PC-3 (cell line): ENCODE measurements around the gene E2F2. TPM values are rescaled to one million over a fixed set of nuclear protein-coding genes. Genes with fewer than 3 reads are reported as not detected.

Experiments
- ATAC-seq: fragments of 200-7000 bp; cut with Tn5 transposase; 2 replicates; pipeline ENCODE4 v1.9.1; 2020; ENCODE audit warnings: mild to moderate bottlenecking, moderate library complexity
- BruUV-seq: library from RNA; stranded (reverse); fragments of 400-500 nt; replicated peaks from 2 replicates; lab custom pipeline; 2021; lab: Mats Ljungman, UMichigan
- CTCF ChIA-PET: fragments of 300-600 bp; sonication (Branson Sonifier 250); formaldehyde crosslinking; loops from one replicate; lab custom pipeline; 2022; ENCODE audit warnings: antibody characterized with exemption; lab: Charles Lee
- POLR2A ChIA-PET: fragments of 300-600 bp; sonication (Branson Sonifier 250); formaldehyde crosslinking; loops from one replicate; lab custom pipeline; 2022; ENCODE audit warnings: antibody characterized with exemption; ENCODE audit not compliant: unreplicated experiment; lab: Charles Lee
- DNase-seq: peaks from one replicate; pipeline ENCODE4 v3.0.0-alpha.2; 2015
- H2AFZ ChIP-seq: fragments of 300-600 bp; sonication (generic); 2 replicates; pipeline ENCODE4 v1.6.0; 2016; ENCODE audit warnings: antibody characterized with exemption, low read length
- H3F3A ChIP-seq: fragments of 300-600 bp; sonication (generic); one replicate; pipeline ENCODE4 v1.6.0; 2017; ENCODE audit warnings: antibody characterized with exemption, low read length, control low read depth, mild to moderate bottlenecking; ENCODE audit not compliant: unreplicated experiment
- H3K27ac ChIP-seq: fragments of 300-600 bp; sonication (generic); 2 replicates; pipeline ENCODE4 v1.5.1; 2016; ENCODE audit warnings: mild to moderate bottlenecking, low read length
- H3K27me3 ChIP-seq: fragments of 300-600 bp; sonication (generic); 2 replicates; pipeline ENCODE4 v1.6.1; 2016; ENCODE audit warnings: low read length, mixed read lengths
- H3K36me3 ChIP-seq: fragments of 300-600 bp; sonication (generic); 2 replicates; pipeline ENCODE4 v1.6.1; 2016; ENCODE audit warnings: low read depth, mixed run types, low read length, mixed read lengths
- H3K4me1 ChIP-seq: fragments of 300-600 bp; sonication (generic); 2 replicates; pipeline ENCODE4 v1.5.1; 2016; ENCODE audit warnings: low read length; ENCODE audit not compliant: insufficient read depth
- H3K4me2 ChIP-seq: fragments of 300-600 bp; sonication (generic); 2 replicates; pipeline ENCODE4 v1.6.0; 2016; ENCODE audit warnings: low read length
- H3K4me3 ChIP-seq: fragments of 300-600 bp; sonication (generic); 2 replicates; pipeline ENCODE4 v1.5.1; 2016; ENCODE audit warnings: mild to moderate bottlenecking, low read length, mixed read lengths
- H3K79me2 ChIP-seq: fragments of 300-600 bp; sonication (generic); 2 replicates; pipeline ENCODE4 v1.6.1; 2017; ENCODE audit warnings: low read length, mixed read lengths
- H3K9ac ChIP-seq: fragments of 300-600 bp; sonication (generic); 2 replicates; pipeline ENCODE4 v1.6.0; 2016; ENCODE audit warnings: mild to moderate bottlenecking, low read length
- H3K9me2 ChIP-seq: fragments of 300-600 bp; sonication (generic); replicated peaks from 2 replicates; pipeline ENCODE4 v1.6.1; 2016; ENCODE audit warnings: mixed run types, low read length, mixed read lengths
- H3K9me3 ChIP-seq: fragments of 300-600 bp; sonication (generic); 2 replicates; pipeline ENCODE4 v1.6.1; 2016; ENCODE audit warnings: low read length, mixed read lengths
- H4K20me1 ChIP-seq: fragments of 300-600 bp; sonication (generic); 2 replicates; pipeline ENCODE4 v1.6.1; 2016; ENCODE audit warnings: low read length, mixed read lengths
- CTCF ChIP-seq: fragments of 300-600 bp; sonication (generic); conservative IDR thresholded peaks from 2 replicates; pipeline ENCODE4 v1.5.1; 2017; ENCODE audit warnings: antibody characterized with exemption, low read depth, mild to moderate bottlenecking, low read length
- EZH2 ChIP-seq: fragments of 300-600 bp; sonication (generic); IDR thresholded peaks from one replicate; pipeline ENCODE4 v1.6.1; 2017; ENCODE audit warnings: antibody characterized with exemption, mild to moderate bottlenecking, low read length; ENCODE audit not compliant: unreplicated experiment
- EZH2phosphoT487 ChIP-seq: fragments of 300-600 bp; sonication (generic); IDR thresholded peaks from 2 replicates; pipeline ENCODE4 v1.6.1; 2018; ENCODE audit warnings: mild to moderate bottlenecking, antibody characterized with exemption, low read length, borderline replicate concordance
- intact Hi-C: fragments of 100-400 bp; cut with micrococcal nuclease; formaldehyde crosslinking; loops from 2 replicates; pipeline ENCODE4 v1.9.0; 2023
- total RNA-seq: library from RNA; depleted of rRNA; stranded (reverse); fragments of >200 nt; gene quantifications from 2 replicates; pipeline ENCODE4 v1.2.3, GENCODE V29; 2014

E2F2 gene
- total RNA-seq, 1 experiment from 2014 or later = 7.0 TPM

GRCh38 chr1:23573574-23574182 lies 42.6 kb upstream of the E2F2 start:
- ChIA-PET POLR2A (interaction anchor here (0.5 kb wide), 1 partner anchor 19 kb away, joined by 3 read pairs; no protein-coding TSS in a partner anchor), CTCF (no interaction called here)
- no peak for DNase-seq
- no peak overlapping the region for H2AFZ ChIP-seq
- H3K27ac ChIP-seq = no peak overlapping the region
- H3K27me3 ChIP-seq = no peaks in the 10 kb centered on the region
- H3F3A ChIP-seq = no peaks in the 10 kb centered on the region
- peaks cover 23% of the 10 kb centered on the region for H3K4me1 ChIP-seq
- BruUV-seq = no TSS peak
- H4K20me1 ChIP-seq = no peaks in the 10 kb centered on the region
- H3K79me2 ChIP-seq = no peaks in the 10 kb centered on the region
- H3K9me2 ChIP-seq = no peaks in the 10 kb centered on the region
- no peaks in the 10 kb centered on the region for H3K36me3 ChIP-seq
- H3K9ac ChIP-seq = no peak overlapping the region
- H3K4me2 ChIP-seq = no peak overlapping the region
- intact Hi-C loops = no loop called here
- TF ChIP-seq CTCF (no peak), EZH2 (no peak), EZH2phosphoT487 (no peak)
- no peak for ATAC-seq
- H3K4me3 ChIP-seq = no peak overlapping the region
- no peaks in the 10 kb centered on the region for H3K9me3 ChIP-seq

- intact Hi-C loops = no loop called here
- CTCF ChIA-PET = interaction anchor here (0.8 kb wide), 1 partner anchor 66 kb away, joined by 4 read pairs; no protein-coding TSS in a partner anchor
Measured at GRCh38 chr1:23571465-23571864, 40.4 kb upstream of the E2F2 start.

More at GRCh38 chr1:23571465-23571864, 40.4 kb upstream of the E2F2 start:
- H2AFZ ChIP-seq = no peak overlapping the region
- POLR2A ChIA-PET = no interaction called here
- no peak overlapping the region for H3K4me2 ChIP-seq
- no peaks in the 10 kb centered on the region for H3K9me3 ChIP-seq
- H3K4me3 ChIP-seq = no peak overlapping the region
- H3K27ac ChIP-seq = no peak overlapping the region
- no peak overlapping the region for H3K9ac ChIP-seq
- peaks cover 3% of the 10 kb centered on the region; the same call in 1 of the 2 replicates for H3K4me1 ChIP-seq
- no peak for DNase-seq
- no peaks in the 10 kb centered on the region for H3K79me2 ChIP-seq
- no peaks in the 10 kb centered on the region for H3K9me2 ChIP-seq
- ATAC-seq = no peak
- no peak for TF ChIP-seq EZH2phosphoT487
- no peak for TF ChIP-seq CTCF
- no peaks in the 10 kb centered on the region for H3K27me3 ChIP-seq
- no peaks in the 10 kb centered on the region for H3K36me3 ChIP-seq
- no peaks in the 10 kb centered on the region for H4K20me1 ChIP-seq
- no peaks in the 10 kb centered on the region for H3F3A ChIP-seq
- BruUV-seq = no TSS peak
